ENCODE measurements around the gene MAF.

Gene MAF

DNA sequence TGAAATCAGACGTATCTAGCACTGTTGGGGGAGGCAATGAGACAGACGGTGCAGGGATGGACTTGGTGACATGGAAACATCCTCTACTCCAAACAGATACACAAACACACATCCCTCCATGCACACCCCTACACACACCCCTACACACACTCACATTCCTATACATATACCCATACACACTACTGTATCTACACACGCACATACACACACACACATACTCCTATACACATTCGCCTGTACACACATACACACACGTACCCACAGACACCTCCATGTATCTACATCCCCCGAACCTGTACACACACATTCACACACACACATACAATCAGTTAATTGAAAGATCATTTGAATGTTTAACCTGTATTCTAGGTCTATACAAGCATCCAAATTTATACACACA, 53.5 kb downstream of the MAF start:
- no peak for ATAC-seq
- TF ChIP-seq TOX (CRISPR knock-in tag; IDR thresholded peaks at IDR 0.05; ENCODE audit: borderline replicate concordance) (no peak), SNAI2 (CRISPR knock-in tag; IDR thresholded peaks at IDR 0.05) (no peak), ZFP30 (CRISPR knock-in tag; IDR thresholded peaks at IDR 0.05) (no peak), ZFP3 (CRISPR knock-in tag; IDR thresholded peaks at IDR 0.05) (no peak), ZNF70 (CRISPR knock-in tag; IDR thresholded peaks at IDR 0.05) (no peak), PPARA (CRISPR knock-in tag; IDR thresholded peaks at IDR 0.05; ENCODE audit: borderline replicate concordance) (no peak), TCF4 (CRISPR knock-in tag; IDR thresholded peaks at IDR 0.05; ENCODE audit: borderline replicate concordance) (no peak), ESRRG (CRISPR knock-in tag; IDR thresholded peaks at IDR 0.05) (no peak), OSR1 (CRISPR knock-in tag; IDR thresholded peaks at IDR 0.05) (no peak), ISL1 (CRISPR knock-in tag; IDR thresholded peaks at IDR 0.05) (no peak), ZC3H10 (CRISPR knock-in tag; IDR thresholded peaks at IDR 0.05) (no peak), CSDC2 (CRISPR knock-in tag; IDR thresholded peaks at IDR 0.05) (no peak), BACH2 (CRISPR knock-in tag; IDR thresholded peaks at IDR 0.05; ENCODE audit: borderline replicate concordance) (no peak), ZNF8 (CRISPR knock-in tag; IDR thresholded peaks at IDR 0.05) (no peak), GLIS3 (CRISPR knock-in tag; IDR thresholded peaks at IDR 0.05) (no peak)
- TF ChIP-seq, protein P1, sequence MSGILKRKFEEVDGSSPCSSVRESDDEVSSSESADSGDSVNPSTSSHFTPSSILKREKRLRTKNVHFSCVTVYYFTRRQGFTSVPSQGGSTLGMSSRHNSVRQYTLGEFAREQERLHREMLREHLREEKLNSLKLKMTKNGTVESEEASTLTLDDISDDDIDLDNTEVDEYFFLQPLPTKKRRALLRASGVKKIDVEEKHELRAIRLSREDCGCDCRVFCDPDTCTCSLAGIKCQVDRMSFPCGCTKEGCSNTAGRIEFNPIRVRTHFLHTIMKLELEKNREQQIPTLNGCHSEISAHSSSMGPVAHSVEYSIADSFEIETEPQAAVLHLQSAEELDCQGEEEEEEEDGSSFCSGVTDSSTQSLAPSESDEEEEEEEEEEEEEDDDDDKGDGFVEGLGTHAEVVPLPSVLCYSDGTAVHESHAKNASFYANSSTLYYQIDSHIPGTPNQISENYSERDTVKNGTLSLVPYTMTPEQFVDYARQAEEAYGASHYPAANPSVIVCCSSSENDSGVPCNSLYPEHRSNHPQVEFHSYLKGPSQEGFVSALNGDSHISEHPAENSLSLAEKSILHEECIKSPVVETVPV (CRISPR knock-in tag; IDR thresholded peaks at IDR 0.05), result no peak
- TF ChIP-seq, protein P2, sequence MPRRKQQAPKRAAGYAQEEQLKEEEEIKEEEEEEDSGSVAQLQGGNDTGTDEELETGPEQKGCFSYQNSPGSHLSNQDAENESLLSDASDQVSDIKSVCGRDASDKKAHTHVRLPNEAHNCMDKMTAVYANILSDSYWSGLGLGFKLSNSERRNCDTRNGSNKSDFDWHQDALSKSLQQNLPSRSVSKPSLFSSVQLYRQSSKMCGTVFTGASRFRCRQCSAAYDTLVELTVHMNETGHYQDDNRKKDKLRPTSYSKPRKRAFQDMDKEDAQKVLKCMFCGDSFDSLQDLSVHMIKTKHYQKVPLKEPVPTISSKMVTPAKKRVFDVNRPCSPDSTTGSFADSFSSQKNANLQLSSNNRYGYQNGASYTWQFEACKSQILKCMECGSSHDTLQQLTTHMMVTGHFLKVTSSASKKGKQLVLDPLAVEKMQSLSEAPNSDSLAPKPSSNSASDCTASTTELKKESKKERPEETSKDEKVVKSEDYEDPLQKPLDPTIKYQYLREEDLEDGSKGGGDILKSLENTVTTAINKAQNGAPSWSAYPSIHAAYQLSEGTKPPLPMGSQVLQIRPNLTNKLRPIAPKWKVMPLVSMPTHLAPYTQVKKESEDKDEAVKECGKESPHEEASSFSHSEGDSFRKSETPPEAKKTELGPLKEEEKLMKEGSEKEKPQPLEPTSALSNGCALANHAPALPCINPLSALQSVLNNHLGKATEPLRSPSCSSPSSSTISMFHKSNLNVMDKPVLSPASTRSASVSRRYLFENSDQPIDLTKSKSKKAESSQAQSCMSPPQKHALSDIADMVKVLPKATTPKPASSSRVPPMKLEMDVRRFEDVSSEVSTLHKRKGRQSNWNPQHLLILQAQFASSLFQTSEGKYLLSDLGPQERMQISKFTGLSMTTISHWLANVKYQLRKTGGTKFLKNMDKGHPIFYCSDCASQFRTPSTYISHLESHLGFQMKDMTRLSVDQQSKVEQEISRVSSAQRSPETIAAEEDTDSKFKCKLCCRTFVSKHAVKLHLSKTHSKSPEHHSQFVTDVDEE (CRISPR knock-in tag; IDR thresholded peaks at IDR 0.05), result no peak
